Measurements from ENCODE around the gene LRRC18.

DNA sequence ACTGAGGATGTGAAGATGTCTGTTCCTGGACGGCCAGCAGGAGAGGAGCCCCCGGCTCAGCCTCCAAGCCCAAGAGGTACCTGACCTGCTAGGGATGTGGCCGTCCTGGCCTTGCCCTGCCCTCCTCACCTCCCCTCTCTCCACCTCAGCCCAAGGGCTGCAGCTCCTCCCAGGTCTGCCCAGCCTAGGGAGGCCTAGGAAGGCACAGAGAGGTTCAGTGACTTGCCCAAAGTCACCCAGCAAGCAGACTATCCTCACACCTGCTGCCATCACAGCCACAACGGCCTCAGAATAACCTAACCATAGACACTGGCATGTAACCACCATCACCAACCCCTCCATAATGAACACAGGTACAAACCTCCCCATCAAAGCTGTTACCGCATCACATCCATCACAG lies 38.7 kb upstream of the LRRC18 start:
- TF ChIP-seq, protein P1, sequence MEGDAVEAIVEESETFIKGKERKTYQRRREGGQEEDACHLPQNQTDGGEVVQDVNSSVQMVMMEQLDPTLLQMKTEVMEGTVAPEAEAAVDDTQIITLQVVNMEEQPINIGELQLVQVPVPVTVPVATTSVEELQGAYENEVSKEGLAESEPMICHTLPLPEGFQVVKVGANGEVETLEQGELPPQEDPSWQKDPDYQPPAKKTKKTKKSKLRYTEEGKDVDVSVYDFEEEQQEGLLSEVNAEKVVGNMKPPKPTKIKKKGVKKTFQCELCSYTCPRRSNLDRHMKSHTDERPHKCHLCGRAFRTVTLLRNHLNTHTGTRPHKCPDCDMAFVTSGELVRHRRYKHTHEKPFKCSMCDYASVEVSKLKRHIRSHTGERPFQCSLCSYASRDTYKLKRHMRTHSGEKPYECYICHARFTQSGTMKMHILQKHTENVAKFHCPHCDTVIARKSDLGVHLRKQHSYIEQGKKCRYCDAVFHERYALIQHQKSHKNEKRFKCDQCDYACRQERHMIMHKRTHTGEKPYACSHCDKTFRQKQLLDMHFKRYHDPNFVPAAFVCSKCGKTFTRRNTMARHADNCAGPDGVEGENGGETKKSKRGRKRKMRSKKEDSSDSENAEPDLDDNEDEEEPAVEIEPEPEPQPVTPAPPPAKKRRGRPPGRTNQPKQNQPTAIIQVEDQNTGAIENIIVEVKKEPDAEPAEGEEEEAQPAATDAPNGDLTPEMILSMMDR (IDR thresholded peaks at IDR 0.05), result no peak
- no peak for TF ChIP-seq EP300 (IDR thresholded peaks at IDR 0.05; ENCODE audit: borderline replicate concordance in 1 of 2, low read depth in 1 of 2, low read length in 1 of 2)
- no peak for TF ChIP-seq JUND (IDR thresholded peaks at IDR 0.05)
- TF ChIP-seq RAD21 (IDR thresholded peaks at IDR 0.05; ENCODE audit: low read length), result no peak
- TF ChIP-seq, protein P2, sequence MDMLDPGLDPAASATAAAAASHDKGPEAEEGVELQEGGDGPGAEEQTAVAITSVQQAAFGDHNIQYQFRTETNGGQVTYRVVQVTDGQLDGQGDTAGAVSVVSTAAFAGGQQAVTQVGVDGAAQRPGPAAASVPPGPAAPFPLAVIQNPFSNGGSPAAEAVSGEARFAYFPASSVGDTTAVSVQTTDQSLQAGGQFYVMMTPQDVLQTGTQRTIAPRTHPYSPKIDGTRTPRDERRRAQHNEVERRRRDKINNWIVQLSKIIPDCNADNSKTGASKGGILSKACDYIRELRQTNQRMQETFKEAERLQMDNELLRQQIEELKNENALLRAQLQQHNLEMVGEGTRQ (IDR thresholded peaks at IDR 0.05; ENCODE audit: borderline replicate concordance, low read depth, low read length), result no peak
- TF ChIP-seq TAF1 (IDR thresholded peaks at IDR 0.05; ENCODE audit: borderline replicate concordance, low read depth, low read length), result no peak

Measured in SK-N-SH (cell line).